Activated naive CD4-positive, alpha-beta T cell treated with anti-CD3 and anti-CD28 coated beads, Interleukin-2, amount 50 U/mL, for 16 hours (primary cell): ENCODE measurements around the gene COL19A1.
"Not testable (repeated sequence)": the region's sequence is repeated elsewhere in the genome, so short reads cannot be mapped to it uniquely, and the experiment has no call there.

Experiments used
- DNase-seq: peaks from one replicate; pipeline ENCODE4 v3.0.0-alpha.2; 2020

COL19A1 gene

GRCh38 chr6:69866351-69866769 is at the start of gene COL19A1:
Gene COL19A1 (plus strand): TSS chr6:69866556. CDS start chr6:69879568, 13,012 bp downstream.
- peak; percentile 19 for DNase-seq

GRCh38 chr6:69816569-69816968 is 49.8 kb upstream of the COL19A1 start:
- DNase-seq, result no peak

- DNase-seq, result no peak
These were observed 49.0 kb upstream of the COL19A1 start for GRCh38 chr6:69817358-69817757.

- no peak for DNase-seq
These were observed 48.0 kb upstream of the COL19A1 start for GRCh38 chr6:69818223-69818930.

- no peak for DNase-seq
These were observed 47.2 kb upstream of the COL19A1 start for GRCh38 chr6:69819138-69819537.

- no peak for DNase-seq
These were observed 46.3 kb upstream of the COL19A1 start for GRCh38 chr6:69820018-69820417.

- DNase-seq, result no peak
These were observed 45.9 kb upstream of the COL19A1 start for GRCh38 chr6:69820438-69820837.

- not testable (repeated sequence) for DNase-seq
These were observed 42.0 kb upstream of the COL19A1 start for GRCh38 chr6:69824355-69824754.

GRCh38 chr6:69825904-69826303 is 40.5 kb upstream of the COL19A1 start:
- DNase-seq, result no peak

GRCh38 chr6:69827276-69827893 is 39.0 kb upstream of the COL19A1 start:
- no peak for DNase-seq

GRCh38 chr6:69832558-69832957 is 33.8 kb upstream of the COL19A1 start:
- no peak for DNase-seq

GRCh38 chr6:69835414-69836179 is 30.8 kb upstream of the COL19A1 start:
- no peak for DNase-seq

GRCh38 chr6:69841862-69842261 is 24.5 kb upstream of the COL19A1 start:
- no peak for DNase-seq

- no peak for DNase-seq
These were observed 23.2 kb upstream of the COL19A1 start for GRCh38 chr6:69843189-69843588.

GRCh38 chr6:69846312-69846711 is 20.0 kb upstream of the COL19A1 start:
- DNase-seq, result no peak

- DNase-seq, result no peak
These were observed 19.4 kb upstream of the COL19A1 start for GRCh38 chr6:69846770-69847491.

- no peak for DNase-seq
These were observed 18.9 kb upstream of the COL19A1 start for GRCh38 chr6:69847492-69847788.

- no peak for DNase-seq
These were observed 17.8 kb upstream of the COL19A1 start for GRCh38 chr6:69848552-69848951.

GRCh38 chr6:69852706-69853105 is 13.7 kb upstream of the COL19A1 start:
- DNase-seq, result no peak

- DNase-seq, result no peak
These were observed 4.4 kb upstream of the COL19A1 start for GRCh38 chr6:69861986-69862385.

GRCh38 chr6:69863766-69864165 is 2.6 kb upstream of the COL19A1 start:
- no peak for DNase-seq

GRCh38 chr6:69865126-69865525 is 1.2 kb upstream of the COL19A1 start:
- no peak for DNase-seq
